Endothelial cell of umbilical vein (primary cell): Measurements from ENCODE around the gene UBE2I. TPM values are rescaled to one million over a fixed set of nuclear protein-coding genes. Genes with fewer than 3 reads are reported as not detected.

Experiments used
- BruUV-seq: library from RNA; stranded (reverse); fragments of 400-500 nt; replicated peaks from 2 replicates; lab custom pipeline; 2021; lab: Mats Ljungman, UMichigan
- CTCF ChIA-PET: fragments of 300-600, 350-600 bp; sonication (Branson Sonifier 250); formaldehyde crosslinking; loops from one replicate; lab custom pipeline; 2021; ENCODE audit warnings: antibody characterized with exemption, inconsistent platforms; lab: Charles Lee
- POLR2A ChIA-PET: fragments of 300-600, 350-600 bp; sonication (Branson Sonifier 250); formaldehyde crosslinking; loops from one replicate; lab custom pipeline; 2021; ENCODE audit warnings: antibody characterized with exemption, inconsistent platforms; lab: Charles Lee
- DNase-seq: peaks from one replicate; pipeline ENCODE4 v3.0.0-alpha.2; 2011; ENCODE audit warnings: low read depth, low spot score
- FAIRE-seq: peaks from 2 replicates; lab custom pipeline; 2011; peaks lifted over from hg19 to GRCh38; lab: Jason Lieb, UNC
- H2AFZ ChIP-seq: 2 replicates; pipeline ENCODE4 v1.6.0; 2012; ENCODE audit warnings: low read depth, low read length, control low read depth, inconsistent platforms
- H3K27ac ChIP-seq: 2 replicates; pipeline ENCODE4 v1.5.1; 2011; ENCODE audit warnings: low read depth, mild to moderate bottlenecking, control low read depth, low read length, moderate library complexity; ENCODE audit not compliant: insufficient read depth
- H3K27me3 ChIP-seq, 2 experiments: 2 replicates each; pipeline versions ENCODE4 v1.6.0 to v1.6.1; 2011; ENCODE audit warnings: low read length in 2 of 2, mixed read lengths in 1 of 2; ENCODE audit not compliant: control insufficient read depth in 2 of 2, insufficient read depth in 2 of 2
- H3K36me3 ChIP-seq, 2 experiments: 2 replicates in 1 of 2; 3 replicates in 1 of 2; pipeline ENCODE4 v1.5.1; 2011; ENCODE audit warnings: low read length in 2 of 2, mild to moderate bottlenecking in 1 of 2, moderate library complexity in 1 of 2; ENCODE audit not compliant: control insufficient read depth in 2 of 2, insufficient read depth in 2 of 2; ENCODE audit errors: extremely low read depth in 1 of 2
- H3K4me1 ChIP-seq: 3 replicates; pipeline ENCODE4 v1.5.1; 2011; ENCODE audit warnings: mild to moderate bottlenecking, low read length; ENCODE audit not compliant: control insufficient read depth, insufficient read depth; ENCODE audit errors: extremely low read depth
- H3K4me2 ChIP-seq: 2 replicates; pipeline ENCODE4 v1.6.1; 2011; ENCODE audit warnings: low read length, control low read depth, mixed read lengths; ENCODE audit not compliant: insufficient read depth
- H3K4me3 ChIP-seq, 3 experiments: fragments of 200-600 bp in 1 of 3; sonication (generic), shearing (Covaris generic) in 1 of 3; replicated peaks in 1 of 3; 2 replicates each; pipeline ENCODE4 v1.5.1; 2011 to 2016; ENCODE audit warnings: control low read depth in 3 of 3, low read length in 3 of 3, mild to moderate bottlenecking in 2 of 3, inconsistent platforms in 1 of 3, low read depth in 1 of 3, moderate library complexity in 1 of 3; ENCODE audit not compliant: insufficient read depth in 1 of 3
- H3K79me2 ChIP-seq: 2 replicates; pipeline ENCODE4 v1.6.0; 2012; ENCODE audit warnings: low read length, inconsistent platforms; ENCODE audit not compliant: control insufficient read depth, insufficient read depth
- H3K9ac ChIP-seq: replicated peaks from 2 replicates; pipeline ENCODE3; 2011; ENCODE audit warnings: low read length, control low read depth; ENCODE audit not compliant: insufficient read depth; ENCODE audit errors: extremely low read depth
- H3K9me1 ChIP-seq: replicated peaks from 3 replicates; pipeline ENCODE4 v1.6.0; 2011; ENCODE audit warnings: mild to moderate bottlenecking, low read length; ENCODE audit not compliant: control insufficient read depth, insufficient read depth; ENCODE audit errors: extremely low read depth
- H3K9me3 ChIP-seq: replicated peaks from 2 replicates; pipeline ENCODE4 v1.5.1; 2012; ENCODE audit warnings: low read length, inconsistent platforms; ENCODE audit not compliant: control insufficient read depth, insufficient read depth
- H4K20me1 ChIP-seq: replicated peaks from 2 replicates; pipeline ENCODE3; 2011; ENCODE audit warnings: mild to moderate bottlenecking, low read length; ENCODE audit not compliant: control insufficient read depth, insufficient read depth; ENCODE audit errors: extremely low read depth
- FOS ChIP-seq: IDR thresholded peaks from 2 replicates; pipeline ENCODE4 v1.6.1; 2011; ENCODE audit warnings: mild to moderate bottlenecking, low read length, moderate library complexity, borderline replicate concordance; ENCODE audit not compliant: insufficient read depth
- GATA2 ChIP-seq: IDR thresholded peaks from 2 replicates; pipeline ENCODE4 v1.7.0; 2011; ENCODE audit warnings: low read depth, mild to moderate bottlenecking, moderate library complexity, mixed read lengths, low read length; ENCODE audit not compliant: insufficient read length, insufficient read depth
- JUN ChIP-seq: IDR thresholded peaks from 2 replicates; pipeline ENCODE4 v1.6.1; 2011; ENCODE audit warnings: borderline replicate concordance, low read depth; ENCODE audit not compliant: insufficient read length, insufficient read depth
- MYC ChIP-seq: IDR thresholded peaks from one replicate; pipeline ENCODE4 v1.6.1; 2011; ENCODE audit warnings: mild to moderate bottlenecking, low read depth, low read length
- POLR2A ChIP-seq: IDR thresholded peaks from 2 replicates; pipeline ENCODE4 v1.6.1; 2012; ENCODE audit warnings: low read depth, mild to moderate bottlenecking, control low read depth, low read length
- POLR2AphosphoS5 ChIP-seq: IDR thresholded peaks from 2 replicates; pipeline ENCODE4 v1.6.1; 2012; ENCODE audit warnings: low read depth, mild to moderate bottlenecking, control low read depth, low read length, moderate library complexity; ENCODE audit not compliant: insufficient read depth
- dilution Hi-C: fragments of 300-500 bp; cut with MboI; formaldehyde crosslinking; loops from one replicate; pipeline ENCODE4 v1.15.0; 2019; ENCODE audit warnings: low sequenced_read_pairs; ENCODE audit not compliant: extremely low pct_ligation_motif_present
- intact Hi-C: fragments of 100-400 bp; cut with micrococcal nuclease; formaldehyde crosslinking; loops from one replicate; pipeline ENCODE4 v1.10.0; 2022
- polyA plus RNA-seq, 4 experiments: library from polyadenylated mRNA; depleted of rRNA in 3 of 4; stranded (reverse) in 3 of 4; unstranded in 1 of 4; fragments of >200 nt; gene quantifications; 2 replicates each; pipeline versions ENCODE4 v1.2.1 to v1.2.3, GENCODE V29; 2011 to 2012; ENCODE audit warnings: missing spikeins in 1 of 4
- total RNA-seq: library from RNA; stranded (reverse); gene quantifications from 2 replicates; pipeline ENCODE4 v1.2.3, GENCODE V29; 2021
- TF ChIP-seq, protein P1 (sequence below): IDR thresholded peaks from 2 replicates; pipeline ENCODE4 v1.6.1; 2011; ENCODE audit not compliant: insufficient read depth, insufficient read length

Gene UBE2I
- total and polyA plus RNA-seq, 2 donors (not counting 3 experiments of a cell fraction or from before 2014, with no cell fraction given): 122 to 233 TPM

DNA sequence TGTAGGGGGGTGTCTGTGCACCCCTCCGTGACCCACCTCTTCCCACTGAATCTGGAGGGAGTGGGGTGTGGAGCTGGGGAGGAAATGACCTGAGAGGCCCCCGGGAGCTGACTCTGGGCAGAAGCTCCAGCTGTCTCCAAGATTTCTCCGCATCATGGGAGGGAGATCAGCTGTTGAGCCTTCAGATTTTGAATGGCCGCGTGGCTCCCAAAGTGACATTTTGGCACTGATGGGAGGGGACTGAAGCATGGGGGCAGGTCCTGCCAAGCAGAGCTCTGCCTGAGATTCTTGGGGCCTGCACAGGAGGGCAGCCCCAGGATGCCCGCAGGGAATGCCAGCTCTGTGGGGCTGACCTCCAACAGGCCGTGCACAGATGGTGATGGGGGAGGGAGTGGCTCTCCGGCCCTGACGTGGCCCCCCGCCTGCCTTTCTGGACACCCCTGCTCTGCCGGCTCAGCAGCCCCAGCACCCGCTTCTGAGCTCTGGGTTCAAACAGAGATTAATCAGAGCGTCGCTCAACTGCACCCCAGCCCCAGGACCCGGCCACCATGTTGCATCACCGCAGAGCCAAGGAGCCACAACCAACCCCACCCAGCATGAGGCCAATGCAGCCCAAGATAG, 25.3 kb upstream of the UBE2I start:
- Histone ChIP-seq H3K9ac (no peak overlapping the region), H3K27me3 (peaks cover 2 to 4% of the 10 kb centered on the region in 2 experiments), H3K79me2 (no peaks in the 10 kb centered on the region), H3K4me3 (no peak overlapping the region), H4K20me1 (no peaks in the 10 kb centered on the region), H3K9me1 (no peaks in the 10 kb centered on the region), H3K4me2 (no peak overlapping the region), H3K9me3 (no peaks in the 10 kb centered on the region), H2AFZ (no peak overlapping the region), H3K36me3 (no peaks in the 10 kb centered on the region), H3K4me1 (no peaks in the 10 kb centered on the region), H3K27ac (no peak overlapping the region)
- POLR2A ChIA-PET: no interaction called here
- dilution Hi-C loops (no loop called here), intact Hi-C loops (no loop called here)
- CTCF ChIA-PET: interaction anchor here (0.8 kb wide), 1 partner anchor 52 kb away, joined by 3 read pairs; no protein-coding TSS in a partner anchor
- TF ChIP-seq JUN: no peak
- TF ChIP-seq, protein P1, sequence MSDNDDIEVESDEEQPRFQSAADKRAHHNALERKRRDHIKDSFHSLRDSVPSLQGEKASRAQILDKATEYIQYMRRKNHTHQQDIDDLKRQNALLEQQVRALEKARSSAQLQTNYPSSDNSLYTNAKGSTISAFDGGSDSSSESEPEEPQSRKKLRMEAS: no peak
- TF ChIP-seq POLR2A: no peak
- no peak for TF ChIP-seq POLR2AphosphoS5
- TF ChIP-seq MYC: no peak
- TF ChIP-seq FOS: no peak
- TF ChIP-seq GATA2: no peak
- FAIRE-seq: no peak
- DNase-seq: no peak
- no TSS peak for BruUV-seq
